Epidermal melanocyte (primary cell): ENCODE measurements around the gene MBTPS1.

ENCODE experiments used
- DNase-seq: peaks from one replicate; pipeline ENCODE4 v3.0.0; 2011; ENCODE audit warnings: low spot score; ENCODE audit not compliant: insufficient read length

Gene MBTPS1

DNA sequence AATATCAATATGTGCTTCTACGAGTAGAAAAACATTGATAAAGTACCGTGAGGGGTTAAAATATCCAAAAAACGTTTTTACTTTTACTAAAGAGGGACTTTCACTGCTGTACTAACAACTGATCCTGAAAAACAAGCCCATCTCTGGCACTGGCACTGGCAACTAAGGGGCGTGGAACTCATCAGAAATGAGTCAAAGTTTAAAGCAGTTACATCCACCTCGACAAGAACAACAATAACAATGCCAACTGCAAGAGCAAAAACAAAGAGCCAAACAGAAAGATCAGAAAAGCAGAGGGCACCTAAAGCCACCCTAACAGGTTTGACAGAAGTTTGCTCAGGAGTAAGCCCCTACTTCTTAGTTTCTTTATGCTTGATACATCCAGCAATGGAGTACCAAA lies 13.1 kb downstream of the MBTPS1 start:
- no peak for DNase-seq

DNA sequence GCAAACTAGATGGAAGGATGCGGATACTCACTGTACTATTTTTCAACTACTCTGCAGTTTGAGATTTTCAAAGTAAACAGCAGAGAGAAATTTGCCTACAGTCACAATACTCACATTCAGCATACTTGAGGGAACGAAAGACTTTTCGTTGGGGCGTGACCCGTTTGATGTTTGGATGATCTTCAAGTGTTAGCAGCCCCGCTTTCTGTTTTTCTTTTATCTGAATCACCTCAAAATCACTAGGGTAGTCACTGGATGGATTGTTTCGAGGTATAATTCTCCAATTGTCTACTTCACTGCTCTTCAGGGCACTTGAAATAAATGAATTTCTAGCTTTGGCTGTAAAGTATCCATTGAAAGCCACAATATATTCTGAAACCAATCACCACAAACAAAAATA lies 17.8 kb downstream of the MBTPS1 start:
- no peak for DNase-seq

DNA sequence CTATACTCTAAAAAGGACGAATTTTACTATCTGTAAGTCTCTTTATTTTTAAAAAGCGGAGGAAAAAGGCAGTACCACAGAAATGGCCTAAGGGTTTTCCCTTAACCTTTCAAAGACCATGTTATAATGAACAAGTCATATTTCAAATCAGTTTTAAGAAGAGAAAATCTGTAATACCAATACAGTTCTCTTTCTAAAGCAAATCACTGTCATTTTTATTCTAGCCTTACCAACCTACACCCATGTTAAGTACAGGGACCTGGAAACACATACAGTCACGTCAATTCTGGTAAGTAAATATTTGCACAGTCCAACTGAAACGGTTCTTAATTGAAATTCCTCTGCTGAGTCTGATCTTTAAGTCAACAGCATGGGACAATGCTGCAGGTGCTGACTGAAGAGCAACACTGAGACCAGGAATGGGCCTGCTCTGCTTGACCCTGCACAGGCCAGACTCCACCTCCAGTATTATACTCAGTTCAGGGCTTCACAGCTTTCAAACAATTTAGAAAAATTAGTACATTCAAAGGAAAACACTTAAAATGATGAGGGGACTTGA lies 20.2 kb downstream of the MBTPS1 start:
- DNase-seq: no peak

DNA sequence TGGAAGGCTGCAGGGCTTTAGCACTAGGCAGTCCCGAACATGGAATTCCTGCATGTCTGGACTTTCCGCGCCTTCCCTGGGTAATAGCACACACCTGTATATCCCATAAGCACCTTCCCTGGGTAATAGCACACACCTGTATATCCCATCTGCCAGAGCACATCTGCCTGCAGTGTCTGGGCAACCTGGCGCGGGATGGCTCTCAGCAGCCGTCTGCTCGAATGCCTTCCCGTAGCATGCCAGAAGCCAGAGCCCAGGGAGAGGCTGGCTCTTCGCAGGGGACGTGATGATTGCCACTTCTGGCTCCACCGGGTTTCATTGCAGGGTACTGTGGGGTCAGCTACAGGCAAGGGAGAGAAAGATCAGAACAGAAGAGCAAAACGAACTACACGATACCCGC lies 21.3 kb downstream of the MBTPS1 start:
- DNase-seq: no peak

DNA sequence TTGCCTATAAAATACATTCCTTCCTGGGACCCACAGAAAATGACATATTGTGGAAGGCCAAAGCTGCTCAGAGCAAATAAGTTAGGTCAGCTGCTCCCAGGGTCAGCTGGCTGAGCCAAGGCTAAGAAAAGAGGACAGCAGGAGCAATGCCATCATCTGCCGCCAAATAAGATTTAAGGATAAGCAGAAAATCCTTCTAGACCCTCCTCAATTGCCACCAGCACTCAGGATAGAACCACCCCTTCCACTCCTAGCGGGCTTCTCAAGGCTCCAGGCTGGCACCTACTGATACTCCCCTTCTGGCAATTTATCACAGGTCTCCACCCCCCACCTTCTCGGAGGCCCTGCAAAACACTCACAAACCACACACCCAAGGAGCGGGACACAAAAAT lies 22.9 kb downstream of the MBTPS1 start:
- DNase-seq: no peak

DNA sequence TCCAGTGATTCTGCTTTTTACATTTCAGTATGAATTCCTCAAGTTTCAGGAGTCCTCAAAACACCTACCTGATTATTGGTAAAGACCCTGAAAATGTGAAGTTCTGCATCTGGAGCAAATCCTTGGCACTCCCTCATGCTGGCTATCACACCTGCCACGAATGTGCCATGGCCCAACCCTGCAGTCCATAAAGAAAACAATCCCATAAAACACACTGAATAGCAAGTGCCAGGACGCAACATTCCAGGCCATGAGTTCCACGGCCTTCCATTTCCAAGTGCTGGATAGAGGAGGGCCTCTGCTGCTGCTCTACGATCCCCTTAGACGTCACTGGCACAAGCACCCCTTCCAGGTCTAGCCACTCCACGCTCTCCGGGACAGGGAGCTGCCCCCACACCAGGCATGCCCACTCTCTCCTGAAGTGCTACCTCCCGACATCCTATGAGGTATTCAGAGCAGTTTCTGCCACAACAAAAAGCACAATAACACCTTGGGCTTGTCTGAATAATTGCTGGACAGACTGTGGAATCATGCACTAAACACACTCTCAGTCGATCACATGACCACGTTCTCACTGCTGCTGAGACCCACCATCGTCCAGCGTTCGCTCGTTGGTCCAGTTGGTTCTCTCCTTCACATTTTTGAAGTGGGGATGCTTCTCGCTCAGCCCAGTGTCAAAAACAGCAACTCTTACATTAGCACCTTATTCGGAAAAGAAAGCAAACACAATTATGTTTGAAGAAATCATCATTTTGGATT lies 23.4 kb downstream of the MBTPS1 start:
- no peak for DNase-seq

DNA sequence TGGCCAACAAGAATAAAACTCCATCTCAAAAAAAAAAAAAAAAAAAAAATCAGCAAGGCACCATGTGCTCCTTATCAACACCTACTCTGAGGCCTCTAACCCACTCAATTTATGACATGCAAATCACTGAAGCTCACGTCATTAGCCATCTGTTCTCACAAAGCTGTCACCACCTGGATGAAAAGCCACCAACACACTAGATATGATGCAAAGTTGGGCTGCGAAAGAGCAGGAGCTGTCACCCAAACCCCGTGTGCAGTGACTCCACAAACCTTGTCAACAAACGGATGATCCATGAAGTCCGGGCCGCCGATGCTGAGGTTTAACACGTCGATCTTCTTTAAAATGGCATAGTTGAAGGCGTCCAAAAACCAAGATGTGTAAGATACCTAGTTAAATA lies 25.3 kb downstream of the MBTPS1 start:
- no peak for DNase-seq

DNA sequence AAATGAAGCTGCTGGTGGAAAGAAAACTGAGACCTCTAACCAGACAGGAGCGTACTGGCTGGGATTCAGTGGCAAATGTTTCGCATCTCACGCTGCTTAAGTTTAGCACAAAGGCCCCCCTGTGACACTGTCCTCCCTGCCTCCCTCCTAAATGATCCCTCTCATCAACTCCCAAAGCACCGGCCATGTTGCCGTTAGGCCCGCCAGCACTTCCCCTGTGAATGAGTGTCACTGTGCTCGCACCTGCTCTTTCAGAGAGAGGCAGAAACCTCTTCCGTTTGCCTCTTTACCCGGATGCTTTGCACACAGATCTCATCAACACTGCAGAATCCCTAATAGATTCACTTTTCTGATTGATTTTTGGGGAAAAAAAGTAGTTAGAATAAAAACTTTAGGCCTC lies 26.5 kb downstream of the MBTPS1 start:
- no peak for DNase-seq

DNA sequence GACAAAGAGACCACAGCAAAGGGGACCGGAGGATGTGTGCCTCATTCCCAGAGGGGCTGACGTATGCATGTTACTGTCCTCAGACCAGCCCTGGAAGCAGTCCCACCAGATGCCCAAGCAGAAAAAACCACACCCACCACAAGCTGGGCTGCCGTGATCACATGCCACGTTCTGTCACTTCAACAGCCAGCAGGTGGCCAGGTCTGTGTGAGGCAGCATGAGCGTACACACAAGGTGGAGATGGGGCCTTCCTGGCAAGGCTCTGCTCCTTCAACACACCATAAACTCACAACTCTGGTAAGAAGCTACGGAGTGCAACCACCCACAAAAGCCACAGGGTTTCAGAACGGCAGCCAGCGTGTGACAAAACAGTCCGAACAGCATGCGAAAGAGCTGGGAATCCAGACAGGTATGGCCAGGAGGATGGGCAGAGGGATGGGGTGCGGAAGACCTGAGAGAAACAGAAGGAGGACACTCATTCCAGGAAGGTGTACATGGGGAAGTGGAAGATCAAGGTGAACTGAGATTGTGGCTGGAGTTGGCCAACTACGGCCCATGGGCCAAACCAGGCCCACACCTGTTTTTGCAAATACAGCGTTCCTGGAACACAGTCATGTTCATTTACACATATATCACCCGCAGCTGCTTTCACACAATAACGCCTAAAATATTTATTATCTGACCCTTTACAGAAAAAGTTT lies 27.9 kb downstream of the MBTPS1 start:
- DNase-seq: no peak

DNA sequence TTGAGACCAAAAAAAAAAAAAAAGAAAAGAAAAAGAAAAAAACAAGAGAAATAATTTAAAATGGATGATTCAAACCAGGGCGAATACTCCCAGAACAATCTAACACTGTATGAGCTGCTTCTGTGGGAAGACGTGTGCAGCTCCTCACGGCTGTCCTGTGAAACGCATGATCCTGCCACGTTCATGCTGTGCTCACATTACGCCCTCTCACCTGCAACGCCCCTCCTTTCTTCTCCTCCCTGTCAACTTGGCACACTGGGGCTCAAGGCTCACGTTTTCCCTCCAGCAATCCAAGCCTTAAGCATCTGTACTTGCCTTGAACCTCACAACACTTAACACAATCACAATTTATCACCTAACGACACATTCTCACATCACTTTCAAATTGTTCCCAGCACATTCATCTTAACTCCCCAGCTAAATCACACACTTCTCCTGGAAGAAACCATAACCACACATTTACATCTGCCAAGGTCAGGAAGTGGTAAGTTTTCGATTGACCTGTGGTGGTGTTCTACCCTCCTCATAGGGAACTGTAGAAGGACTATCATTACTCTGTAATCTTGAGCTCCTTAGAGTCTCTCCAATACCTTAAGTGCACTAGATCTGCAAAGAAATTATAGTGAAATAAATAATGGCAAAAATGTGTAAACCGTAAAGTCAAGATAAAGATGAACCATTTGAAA lies 29.1 kb downstream of the MBTPS1 start:
- DNase-seq: no peak

DNA sequence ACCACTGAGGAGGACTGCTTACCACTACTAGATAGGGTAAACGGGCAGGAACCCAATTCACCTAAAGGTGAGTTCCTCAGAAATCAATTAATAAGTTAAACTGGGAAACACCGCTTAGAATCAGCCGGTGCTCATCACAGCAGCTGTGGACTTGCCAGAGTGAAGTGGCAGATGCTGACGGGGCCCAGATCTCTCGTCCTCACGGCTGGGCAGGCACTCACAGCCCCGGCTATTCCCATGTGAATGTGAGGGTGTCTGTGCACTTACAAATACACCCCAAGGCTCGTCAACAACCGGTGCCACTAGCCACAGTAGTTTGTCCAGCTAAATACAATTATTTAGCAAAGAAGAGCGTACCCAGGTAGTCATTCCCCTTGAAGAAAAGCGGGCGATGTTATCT lies 29.7 kb downstream of the MBTPS1 start:
- DNase-seq: no peak

DNA sequence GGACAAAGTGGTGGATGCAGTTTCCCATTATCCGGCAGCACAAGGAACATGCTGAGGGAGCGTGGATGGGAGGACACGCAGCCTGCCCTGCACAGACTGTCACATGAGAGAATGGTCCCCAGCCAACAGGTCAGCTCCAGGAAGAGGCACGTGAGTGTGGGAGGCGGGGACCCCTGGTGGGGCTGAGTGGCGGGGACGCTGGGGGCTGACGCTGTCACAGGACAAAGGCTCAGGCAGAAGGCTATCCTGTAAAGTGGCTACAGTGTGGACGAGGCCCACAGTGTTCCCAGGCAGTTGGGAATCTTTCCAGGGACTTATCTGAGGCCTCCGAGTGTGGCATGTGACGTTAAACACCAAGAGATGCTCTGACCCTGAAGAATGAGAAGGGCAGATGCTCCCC lies 30.4 kb downstream of the MBTPS1 start:
- DNase-seq: no peak

DNA sequence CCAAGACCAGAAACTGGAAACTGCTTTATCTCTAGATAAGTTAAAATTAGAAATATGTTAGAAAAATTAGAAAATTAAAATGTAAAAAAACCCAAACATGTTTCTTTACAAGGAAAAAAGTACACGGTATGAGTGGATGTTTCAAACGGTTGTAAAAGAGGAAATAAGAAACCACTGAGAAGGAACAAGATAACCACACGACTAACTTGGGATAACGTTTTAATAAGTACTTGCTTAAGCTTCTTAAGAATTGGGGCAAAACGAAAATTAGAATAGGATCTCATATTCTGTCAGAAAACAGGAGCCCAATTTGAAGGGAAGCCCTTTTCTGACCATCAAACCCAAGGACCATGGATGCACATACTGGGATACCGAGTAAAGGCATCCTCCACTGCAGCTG lies 31.0 kb downstream of the MBTPS1 start:
- DNase-seq: no peak

DNA sequence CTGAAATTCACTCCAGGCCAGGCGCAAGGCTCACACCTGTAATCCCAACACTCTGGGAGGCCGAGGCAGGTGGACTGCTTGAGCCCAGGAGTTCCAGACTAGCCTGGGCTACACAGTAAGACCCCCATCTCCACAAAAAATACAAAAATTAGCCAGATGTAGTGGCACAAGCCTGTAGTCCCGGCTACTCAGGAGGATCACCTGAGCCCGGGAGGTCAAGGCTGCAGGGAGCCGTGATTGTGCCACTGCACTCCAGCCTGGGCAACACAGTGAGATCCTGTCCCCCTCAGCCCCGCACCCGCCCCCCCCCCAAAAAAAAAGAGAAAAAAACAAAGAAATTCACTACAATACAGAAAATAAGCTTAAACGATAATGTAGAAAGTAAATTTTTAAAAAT lies 31.5 kb downstream of the MBTPS1 start:
- DNase-seq: no peak

DNA sequence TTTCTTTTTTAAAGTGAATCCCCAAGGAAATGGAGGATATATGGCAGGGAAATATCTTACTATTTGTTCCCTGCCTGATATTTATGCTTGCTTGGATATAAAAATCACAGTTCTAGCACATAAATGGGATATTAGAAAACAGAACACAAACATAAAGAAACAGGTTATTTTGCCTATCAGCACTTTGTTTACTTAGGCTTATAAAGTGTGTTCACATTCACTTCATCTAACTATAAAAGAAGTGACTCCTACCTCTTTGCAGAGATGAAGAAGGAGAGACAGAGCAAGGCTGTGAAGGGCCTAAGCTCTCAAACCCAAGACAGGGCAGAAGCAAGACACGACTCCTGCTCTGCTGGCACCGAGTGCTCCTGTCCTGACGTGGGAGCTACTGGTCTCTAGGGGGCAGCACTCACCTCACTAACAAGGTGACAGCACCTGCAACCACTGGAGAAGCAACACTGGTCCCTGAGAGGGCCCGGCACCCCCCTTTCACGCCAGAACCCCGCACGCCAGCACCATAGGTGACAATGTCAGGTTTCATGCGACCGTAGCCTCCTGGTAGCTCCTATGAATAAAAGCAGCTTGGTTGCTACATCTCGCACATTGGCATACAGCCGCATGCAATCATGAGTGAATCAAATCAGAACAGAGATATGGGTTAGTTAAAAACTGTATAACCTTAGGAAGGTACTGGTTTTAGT lies 32.0 kb downstream of the MBTPS1 start:
- peak; percentile 49 for DNase-seq

DNA sequence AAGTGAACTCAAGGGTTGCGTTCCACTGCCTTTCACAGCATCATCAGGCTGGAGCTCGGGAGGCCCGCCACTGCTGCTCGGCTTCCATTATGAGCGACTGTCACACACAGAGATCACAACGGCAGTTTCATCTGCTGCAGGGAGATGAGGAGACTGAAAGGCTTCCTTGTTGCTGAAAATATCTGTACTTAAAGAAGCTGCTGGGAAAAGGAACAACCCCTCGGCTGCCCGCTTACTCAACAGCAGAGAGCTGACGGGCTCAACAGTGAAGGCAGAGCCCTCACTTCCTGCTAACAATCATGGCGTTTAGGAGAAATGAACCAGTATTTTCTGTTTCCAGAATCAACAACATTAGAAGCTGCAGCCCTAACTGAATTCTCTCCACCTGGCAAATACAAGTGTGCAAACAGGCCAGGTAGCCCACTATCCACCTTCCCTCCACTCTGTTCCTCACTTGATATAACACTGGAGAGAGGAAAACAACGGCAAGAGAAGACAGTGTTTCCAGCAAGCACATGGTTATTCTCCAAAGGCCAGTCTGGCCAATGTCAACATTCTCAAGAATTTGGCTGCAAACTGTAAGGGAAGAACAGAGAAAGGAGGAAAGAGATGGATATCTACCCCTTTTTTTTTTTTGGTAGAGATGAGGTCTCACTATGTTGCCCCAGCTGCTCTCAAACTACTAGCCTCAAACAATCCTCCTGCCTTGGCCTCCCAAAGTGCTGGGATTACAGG lies 33.7 kb downstream of the MBTPS1 start:
- no peak for DNase-seq

DNA sequence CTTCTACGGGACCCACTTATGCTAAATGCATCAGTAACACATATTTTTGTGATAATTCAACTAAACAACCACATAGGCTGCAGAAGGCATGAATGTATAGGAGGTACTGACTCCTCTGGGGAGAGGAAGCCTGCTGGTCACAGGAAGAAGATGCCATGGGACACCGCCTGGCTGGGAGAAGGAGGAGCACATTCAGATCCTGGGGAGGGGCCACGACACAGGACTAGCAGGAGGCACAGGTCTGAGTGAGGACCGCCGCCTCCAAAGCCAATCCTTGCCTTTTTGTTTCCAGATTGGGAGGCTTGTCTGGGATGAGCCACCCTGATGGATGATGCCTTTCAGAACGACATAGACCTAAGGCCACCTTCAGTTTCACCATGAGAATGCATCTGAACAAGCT lies 34.6 kb downstream of the MBTPS1 start:
- DNase-seq: no peak

DNA sequence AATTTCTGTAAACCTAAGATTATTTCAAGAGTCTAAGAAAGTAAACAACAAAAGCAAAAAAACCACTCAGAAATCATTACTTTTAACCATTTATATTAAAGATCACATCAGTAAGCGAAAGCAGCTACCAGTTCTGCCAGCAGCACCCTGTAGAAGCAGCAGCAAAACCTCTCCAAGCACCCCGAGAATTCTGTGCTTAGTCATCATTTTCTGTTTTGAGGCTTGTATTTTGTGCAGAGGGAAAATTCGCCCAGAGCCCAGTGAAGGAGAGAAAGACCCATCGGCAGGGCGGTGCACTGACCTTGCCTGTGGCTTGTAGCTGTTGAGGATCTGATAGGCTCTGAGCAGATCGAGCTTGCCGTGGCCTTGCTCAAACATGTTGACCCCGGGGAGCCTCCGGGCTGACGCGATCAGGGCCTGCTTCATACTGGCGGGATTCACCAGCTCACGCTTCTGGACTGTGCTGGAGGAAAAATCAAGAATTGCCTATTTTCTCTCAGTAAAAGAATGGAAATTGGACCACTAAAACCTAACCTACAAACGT lies 35.2 kb downstream of the MBTPS1 start:
- no peak for DNase-seq

DNA sequence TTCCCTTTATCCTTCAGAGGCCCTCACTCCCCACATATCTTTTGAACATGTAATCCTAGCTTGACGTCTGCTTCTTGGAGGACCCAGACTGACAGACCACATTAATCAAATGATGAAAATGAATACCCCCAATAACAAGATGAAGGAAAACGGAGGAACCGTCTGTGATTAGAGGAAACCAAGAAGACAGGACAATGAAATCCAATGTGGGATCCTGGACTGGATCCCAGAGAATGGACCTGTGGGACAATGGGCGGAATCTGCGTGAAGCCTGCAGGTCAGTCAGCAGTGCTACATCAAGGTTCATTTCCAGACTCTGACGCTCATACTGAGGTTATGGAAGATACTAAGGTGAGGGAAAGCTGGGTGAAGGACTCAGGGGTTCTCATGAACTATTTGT lies 35.9 kb downstream of the MBTPS1 start:
- DNase-seq: no peak

DNA sequence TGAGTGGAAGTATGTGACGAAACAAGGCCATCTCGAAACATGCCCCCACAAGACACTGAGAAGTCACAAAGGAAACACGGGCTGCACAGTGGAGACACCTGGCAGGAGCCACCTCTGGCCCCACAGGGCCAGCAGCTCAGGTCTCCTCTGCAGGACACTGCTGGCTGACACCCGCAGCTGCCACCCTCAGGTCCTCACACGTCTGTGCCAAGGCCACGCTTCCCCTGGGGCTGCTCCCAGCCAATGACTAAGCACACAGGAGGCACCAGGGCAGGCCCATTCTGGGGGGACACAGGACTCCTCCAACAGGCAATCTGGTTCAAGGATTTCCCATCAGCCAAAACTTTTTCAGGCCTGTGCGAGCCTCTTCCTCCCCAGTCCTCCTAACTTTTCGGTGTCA lies 36.4 kb downstream of the MBTPS1 start:
- no peak for DNase-seq

DNA sequence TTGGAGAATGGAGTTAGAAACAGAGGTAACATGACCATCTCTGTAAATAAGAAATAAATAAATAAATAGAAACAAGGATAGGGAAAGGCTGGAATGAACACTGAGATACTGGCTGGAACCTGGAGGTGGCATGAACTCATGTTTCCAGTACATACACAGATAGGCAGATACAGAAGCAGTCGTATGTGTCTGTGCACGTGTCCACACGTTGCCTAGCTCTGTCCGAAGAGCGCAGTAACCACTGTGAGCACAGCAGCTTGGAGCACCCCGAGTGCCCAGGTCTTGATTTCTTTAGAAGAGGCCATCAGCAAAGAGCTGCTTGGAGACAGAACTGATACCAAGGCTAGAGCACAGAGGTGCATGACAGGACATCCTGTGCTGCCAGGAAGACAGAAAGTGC lies 37.1 kb downstream of the MBTPS1 start:
- no peak for DNase-seq
